Measurements from ENCODE around the gene RUNDC3A. TPM values are rescaled to one million over a fixed set of nuclear protein-coding genes. Genes with fewer than 3 reads are reported as not detected.

RUNDC3A gene
- total RNA-seq, 5 donors from 2014 or later (not counting 1 experiment from before 2014, with no cell fraction given) = 0.38 to 0.65 (median 0.41) TPM; not detected in 2

- peaks cover 7 to 12% (median 7%) of the 10 kb centered on the region in 3 donors for H3K4me1 Mint-ChIP-seq
- no peak overlapping the region for H3K27ac ChIP-seq (ENCODE audit: low read length)
- no peaks in the 10 kb centered on the region for H3K36me3 Mint-ChIP-seq
- H3K27me3 Mint-ChIP-seq = peaks cover 0 to 12% of the 10 kb centered on the region in 2 donors
- no peak overlapping the region for H3K4me3 ChIP-seq (ENCODE audit: control insufficient read depth in 1 of 2, extremely low read depth in 1 of 2, low read length in 1 of 2)
- ChIA-PET CTCF (interaction anchor here (0.6 to 1.2 kb wide), 4 partner anchors 11 to 1576 kb away, joined by 3 read pairs; no protein-coding TSS in a partner anchor), POLR2A (no interaction called here)
- no peak for DNase-seq
- 95% methylated on average over 8 of the region's 9 CpGs for WGBS (ENCODE audit: insufficient coverage)
- H3K36me3 ChIP-seq (ENCODE audit: control insufficient read depth in 2 of 2, extremely low read depth in 1 of 2, insufficient read depth in 1 of 2, low read length in 1 of 2) = no peaks in the 10 kb centered on the region
- peaks cover 0 to 12% of the 10 kb centered on the region in 2 experiments for H3K4me1 ChIP-seq (ENCODE audit: control insufficient read depth in 1 of 2, extremely low read depth in 1 of 2, insufficient read depth in 2 of 2, low read length in 2 of 2)
- H3K27ac Mint-ChIP-seq = no peak overlapping the region
- no peaks in the 10 kb centered on the region for H3K9me3 ChIP-seq
- no peak overlapping the region for H3K4me3 Mint-ChIP-seq
- no peaks in the 10 kb centered on the region for H3K9me3 Mint-ChIP-seq
- no peak for ATAC-seq (replicated peaks in 1 of 4)
- peaks cover 0 to 39% of the 10 kb centered on the region in 2 experiments for H3K27me3 ChIP-seq (replicated peaks in 1 of 2; ENCODE audit: control insufficient read depth in 2 of 2, extremely low read depth in 1 of 2, insufficient read depth in 2 of 2, low read length in 1 of 2)
These were observed 49.7 kb downstream of the RUNDC3A start for GRCh38 chr17:44358066-44358465.

GRCh38 chr17:44359006-44359405, 50.6 kb downstream of the RUNDC3A start:
- H3K4me3 Mint-ChIP-seq = no peak overlapping the region
- H3K27me3 Mint-ChIP-seq = peaks cover 0 to 12% of the 10 kb centered on the region in 2 donors
- DNase-seq (no peak), ATAC-seq (replicated peaks in 1 of 4) (no peak)
- Histone ChIP-seq H3K4me1 (ENCODE audit: control insufficient read depth in 1 of 2, extremely low read depth in 1 of 2, insufficient read depth in 2 of 2, low read length in 2 of 2) (peaks cover 0 to 13% of the 10 kb centered on the region in 2 experiments), H3K9me3 (no peaks in the 10 kb centered on the region), H3K27me3 (replicated peaks in 1 of 2; ENCODE audit: control insufficient read depth in 2 of 2, extremely low read depth in 1 of 2, insufficient read depth in 2 of 2, low read length in 1 of 2) (peaks cover 0 to 41% of the 10 kb centered on the region in 2 experiments), H3K4me3 (ENCODE audit: control insufficient read depth in 1 of 2, extremely low read depth in 1 of 2, low read length in 1 of 2) (no peak overlapping the region), H3K36me3 (ENCODE audit: control insufficient read depth in 2 of 2, extremely low read depth in 1 of 2, insufficient read depth in 1 of 2, low read length in 1 of 2) (no peaks in the 10 kb centered on the region), H3K27ac (ENCODE audit: low read length) (no peak overlapping the region)
- no peaks in the 10 kb centered on the region for H3K36me3 Mint-ChIP-seq
- ChIA-PET CTCF (no interaction called here), POLR2A (no interaction called here)
- no peak overlapping the region for H3K27ac Mint-ChIP-seq
- 16% methylated on average over 4 of the region's 6 CpGs for WGBS (ENCODE audit: insufficient coverage)
- no peaks in the 10 kb centered on the region for H3K9me3 Mint-ChIP-seq
- peaks cover 6 to 13% (median 7%) of the 10 kb centered on the region in 3 donors for H3K4me1 Mint-ChIP-seq

GRCh38 chr17:44359458-44360143, 51.2 kb downstream of the RUNDC3A start:
- Mint-ChIP-seq H3K9me3 (no peaks in the 10 kb centered on the region), H3K27me3 (peaks cover 0 to 12% of the 10 kb centered on the region in 2 donors), H3K27ac (no peak overlapping the region), H3K36me3 (no peaks in the 10 kb centered on the region), H3K4me1 (peaks cover 6 to 13% (median 7%) of the 10 kb centered on the region in 3 donors), H3K4me3 (no peak overlapping the region)
- H3K4me3 ChIP-seq (ENCODE audit: control insufficient read depth in 1 of 2, extremely low read depth in 1 of 2, low read length in 1 of 2) = no peak overlapping the region
- peaks cover 0 to 13% of the 10 kb centered on the region in 2 experiments for H3K4me1 ChIP-seq (ENCODE audit: control insufficient read depth in 1 of 2, extremely low read depth in 1 of 2, insufficient read depth in 2 of 2, low read length in 2 of 2)
- CTCF ChIA-PET = interaction anchor here in 1 of 2 donors (0.6 kb wide), 1 partner anchor 24 kb away, joined by 4 read pairs; no protein-coding TSS in a partner anchor
- no peaks in the 10 kb centered on the region for H3K36me3 ChIP-seq (ENCODE audit: control insufficient read depth in 2 of 2, extremely low read depth in 1 of 2, insufficient read depth in 1 of 2, low read length in 1 of 2)
- H3K9me3 ChIP-seq = no peaks in the 10 kb centered on the region
- DNase-seq (no peak), ATAC-seq (replicated peaks in 1 of 4) (no peak)
- POLR2A ChIA-PET = interaction anchor here in 1 of 2 donors (0.6 kb wide), 1 partner anchor 999 kb away, joined by 3 read pairs; no protein-coding TSS in a partner anchor
- no peak overlapping the region for H3K27ac ChIP-seq (ENCODE audit: low read length)
- WGBS (ENCODE audit: insufficient coverage) = 76% methylated on average over 5 of the region's 14 CpGs
- H3K27me3 ChIP-seq (replicated peaks in 1 of 2; ENCODE audit: control insufficient read depth in 2 of 2, extremely low read depth in 1 of 2, insufficient read depth in 2 of 2, low read length in 1 of 2) = peaks cover 0 to 40% of the 10 kb centered on the region in 2 experiments

- no peak overlapping the region for H3K27ac Mint-ChIP-seq
- CTCF ChIA-PET = interaction anchor here (0.6 kb wide), 2 partner anchors 25 to 191 kb away, joined by 4 to 5 read pairs; no protein-coding TSS in a partner anchor
- Histone ChIP-seq H3K27ac (ENCODE audit: low read length) (no peak overlapping the region), H3K27me3 (replicated peaks in 1 of 2; ENCODE audit: control insufficient read depth in 2 of 2, extremely low read depth in 1 of 2, insufficient read depth in 2 of 2, low read length in 1 of 2) (peaks cover 0 to 43% of the 10 kb centered on the region in 2 experiments), H3K4me1 (ENCODE audit: control insufficient read depth in 1 of 2, extremely low read depth in 1 of 2, insufficient read depth in 2 of 2, low read length in 2 of 2) (peaks cover 0 to 13% of the 10 kb centered on the region in 2 experiments), H3K9me3 (no peaks in the 10 kb centered on the region), H3K36me3 (ENCODE audit: control insufficient read depth in 2 of 2, extremely low read depth in 1 of 2, insufficient read depth in 1 of 2, low read length in 1 of 2) (no peaks in the 10 kb centered on the region), H3K4me3 (ENCODE audit: control insufficient read depth in 1 of 2, extremely low read depth in 1 of 2, low read length in 1 of 2) (no peak overlapping the region)
- no CpG with 5 or more reads among the region's 6 CpGs for WGBS (ENCODE audit: insufficient coverage)
- POLR2A ChIA-PET = no interaction called here
- no peaks in the 10 kb centered on the region for H3K9me3 Mint-ChIP-seq
- no peak overlapping the region for H3K4me3 Mint-ChIP-seq
- no peaks in the 10 kb centered on the region for H3K36me3 Mint-ChIP-seq
- ATAC-seq (replicated peaks in 1 of 4) (no peak), DNase-seq (no peak)
- peaks cover 6 to 12% (median 7%) of the 10 kb centered on the region in 3 donors for H3K4me1 Mint-ChIP-seq
- H3K27me3 Mint-ChIP-seq = peaks cover 4 to 16% of the 10 kb centered on the region in 2 donors
These were observed 51.7 kb downstream of the RUNDC3A start for GRCh38 chr17:44360144-44360533.

- peaks cover 9 to 17% of the 10 kb centered on the region in 2 donors for H3K27me3 Mint-ChIP-seq
- Histone ChIP-seq H3K4me3 (ENCODE audit: control insufficient read depth in 1 of 2, extremely low read depth in 1 of 2, low read length in 1 of 2) (no peak overlapping the region), H3K4me1 (ENCODE audit: control insufficient read depth in 1 of 2, extremely low read depth in 1 of 2, insufficient read depth in 2 of 2, low read length in 2 of 2) (peaks cover 0 to 13% of the 10 kb centered on the region in 2 experiments), H3K36me3 (ENCODE audit: control insufficient read depth in 2 of 2, extremely low read depth in 1 of 2, insufficient read depth in 1 of 2, low read length in 1 of 2) (no peaks in the 10 kb centered on the region), H3K27ac (ENCODE audit: low read length) (no peak overlapping the region), H3K9me3 (no peaks in the 10 kb centered on the region), H3K27me3 (replicated peaks in 1 of 2; ENCODE audit: control insufficient read depth in 2 of 2, extremely low read depth in 1 of 2, insufficient read depth in 2 of 2, low read length in 1 of 2) (peaks cover 0 to 42% of the 10 kb centered on the region in 2 experiments)
- peaks cover 6 to 11% (median 7%) of the 10 kb centered on the region in 3 donors for H3K4me1 Mint-ChIP-seq
- ChIA-PET CTCF (interaction anchor here (0.6 kb wide), 2 partner anchors 29 to 191 kb away, joined by 3 to 5 read pairs; partner anchors contain the start of gene ITGA2B (in 1 of the 2)), POLR2A (no interaction called here)
- no peak for DNase-seq
- ATAC-seq (replicated peaks in 1 of 4) = no peak
- WGBS (ENCODE audit: insufficient coverage) = 84% methylated on average over 3 of the region's 5 CpGs
- no peak overlapping the region for H3K4me3 Mint-ChIP-seq
- no peaks in the 10 kb centered on the region for H3K9me3 Mint-ChIP-seq
- H3K27ac Mint-ChIP-seq = no peak overlapping the region
- H3K36me3 Mint-ChIP-seq = no peaks in the 10 kb centered on the region
These were observed 52.4 kb downstream of the RUNDC3A start for GRCh38 chr17:44360826-44361225.

GRCh38 chr17:44361292-44362260, 53.2 kb downstream of the RUNDC3A start:
- Histone ChIP-seq H3K9me3 (no peaks in the 10 kb centered on the region), H3K4me1 (ENCODE audit: control insufficient read depth in 1 of 2, extremely low read depth in 1 of 2, insufficient read depth in 2 of 2, low read length in 2 of 2) (peaks cover 0 to 13% of the 10 kb centered on the region in 2 experiments), H3K36me3 (ENCODE audit: control insufficient read depth in 2 of 2, extremely low read depth in 1 of 2, insufficient read depth in 1 of 2, low read length in 1 of 2) (no peaks in the 10 kb centered on the region), H3K27me3 (replicated peaks in 1 of 2; ENCODE audit: control insufficient read depth in 2 of 2, extremely low read depth in 1 of 2, insufficient read depth in 2 of 2, low read length in 1 of 2) (peaks cover 3 to 43% of the 10 kb centered on the region in 2 experiments), H3K4me3 (ENCODE audit: control insufficient read depth in 1 of 2, extremely low read depth in 1 of 2, low read length in 1 of 2) (no peak overlapping the region), H3K27ac (ENCODE audit: low read length) (no peak overlapping the region)
- ChIA-PET CTCF (interaction anchor here in 1 of 2 donors (0.6 kb wide), 2 partner anchors 28 to 244 kb away, joined by 3 to 6 read pairs; partner anchors contain the start of gene ITGA2B), POLR2A (no interaction called here)
- no peak overlapping the region for H3K27ac Mint-ChIP-seq
- peaks cover 12 to 23% of the 10 kb centered on the region in 2 donors for H3K27me3 Mint-ChIP-seq
- WGBS (ENCODE audit: insufficient coverage) = 95% methylated on average over 3 of the region's 11 CpGs
- peaks cover 6 to 11% (median 7%) of the 10 kb centered on the region in 3 donors for H3K4me1 Mint-ChIP-seq
- no peak for ATAC-seq (replicated peaks in 1 of 4)
- no peaks in the 10 kb centered on the region for H3K36me3 Mint-ChIP-seq
- no peaks in the 10 kb centered on the region for H3K9me3 Mint-ChIP-seq
- DNase-seq = no peak
- H3K4me3 Mint-ChIP-seq = no peak overlapping the region

All from T-cell (primary cell).